GM19025 (cell line): Measurements from ENCODE around the gene TENM4.

Source experiments
- ATAC-seq: cut with Tn5 transposase; IDR thresholded peaks from one replicate; pipeline ENCODE4 v1.9.1; 2021; ENCODE audit warnings: mild to moderate bottlenecking, low read depth, moderate library complexity; ENCODE audit not compliant: unreplicated experiment

Gene TENM4

DNA sequence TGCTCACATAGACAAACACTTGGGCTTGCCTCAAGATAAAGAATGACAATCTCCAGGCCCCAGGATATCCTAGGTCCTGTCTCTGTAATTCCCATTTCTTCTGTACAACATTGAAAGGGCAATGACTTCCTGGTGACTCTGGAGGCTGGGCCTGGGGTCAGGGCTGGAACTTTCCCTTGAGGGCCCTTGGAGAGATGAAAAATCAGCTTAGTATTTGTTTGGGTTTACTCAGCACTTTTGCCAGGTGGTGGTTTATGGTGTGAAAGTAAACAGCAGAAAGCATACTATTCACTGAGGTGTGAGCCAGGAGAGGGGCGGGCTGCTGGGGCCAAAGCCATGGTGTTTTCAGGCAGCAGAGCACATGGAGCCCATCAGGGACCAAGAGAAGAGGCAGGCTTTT lies 651.5 kb downstream of the TENM4 start:
- no peak for ATAC-seq

GRCh38 chr11:78788533-78788932 lies 652.3 kb downstream of the TENM4 start:
- ATAC-seq: no peak

GRCh38 chr11:78787696-78788095 lies 653.1 kb downstream of the TENM4 start:
- ATAC-seq: no peak

DNA sequence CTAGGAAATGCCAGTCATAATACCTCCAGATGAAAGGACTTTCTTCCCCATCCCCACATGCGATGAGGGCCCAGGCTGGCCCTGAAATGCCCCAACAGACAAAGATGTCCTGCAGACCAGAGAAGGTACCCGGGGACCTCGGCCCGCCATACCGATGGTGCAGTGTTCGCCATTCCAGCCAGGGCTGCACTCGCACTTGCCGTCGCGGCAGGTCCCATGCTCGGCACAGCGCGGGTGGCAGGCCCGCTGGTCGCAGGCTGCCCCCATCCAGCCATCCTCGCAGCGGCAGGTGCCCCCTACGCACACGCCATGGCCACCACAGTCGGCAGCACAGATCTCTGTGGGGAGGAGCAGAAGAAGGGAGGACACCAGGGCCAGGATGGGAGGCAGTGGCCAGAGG lies 654.1 kb downstream of the TENM4 start:
- no peak for ATAC-seq

DNA sequence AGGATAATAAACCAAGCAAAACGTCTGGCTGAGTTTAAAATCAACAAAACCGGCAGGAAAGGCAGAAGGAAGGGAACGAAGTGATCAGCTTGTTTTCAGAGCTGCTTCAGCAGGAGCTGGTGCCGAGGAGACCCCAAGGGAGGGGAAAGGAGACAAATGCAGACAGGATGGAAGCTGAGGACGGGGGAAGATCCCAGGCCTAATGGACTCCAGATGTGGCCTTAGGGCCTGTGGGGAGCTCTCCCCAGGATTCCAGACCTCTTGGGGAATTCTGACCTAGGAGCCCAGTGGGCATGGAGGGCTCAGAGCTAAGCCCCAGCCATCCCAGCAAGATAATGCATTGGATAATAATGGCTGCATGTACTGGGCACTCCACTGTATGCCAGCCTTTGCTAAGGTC lies 654.7 kb downstream of the TENM4 start:
- ATAC-seq: no peak

GRCh38 chr11:78784321-78785061 lies 656.3 kb downstream of the TENM4 start:
- ATAC-seq: no peak

GRCh38 chr11:78783846-78784245 lies 657.0 kb downstream of the TENM4 start:
- ATAC-seq: no peak

GRCh38 chr11:78783301-78783700 lies 657.5 kb downstream of the TENM4 start:
- ATAC-seq: no peak

GRCh38 chr11:78782725-78783124 lies 658.1 kb downstream of the TENM4 start:
- no peak for ATAC-seq

- ATAC-seq: no peak
Measured at GRCh38 chr11:78780889-78781288, 659.9 kb downstream of the TENM4 start.

DNA sequence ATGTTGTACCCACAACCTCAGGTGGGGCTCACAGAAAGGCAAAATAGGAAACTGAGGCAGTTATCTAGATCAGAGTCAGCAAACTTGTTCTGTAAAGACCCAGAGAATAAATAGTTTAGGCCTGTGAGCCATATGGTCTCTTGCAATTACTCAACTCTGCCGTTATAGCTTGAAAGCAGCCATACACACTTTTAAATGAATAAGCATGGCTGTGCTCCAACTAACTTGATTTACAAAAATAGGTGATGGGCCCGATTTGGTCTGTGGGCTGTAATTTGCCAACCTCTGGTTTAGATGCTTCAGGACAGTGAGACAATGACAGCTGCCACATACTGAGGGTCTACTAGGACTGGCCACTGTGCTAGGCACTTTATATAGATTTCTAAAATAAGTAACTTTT lies 667.3 kb downstream of the TENM4 start:
- ATAC-seq: no peak

- ATAC-seq: no peak
Measured at GRCh38 chr11:78773077-78773476, 667.8 kb downstream of the TENM4 start.

- ATAC-seq: no peak
Measured at GRCh38 chr11:78772186-78772585, 668.6 kb downstream of the TENM4 start.

DNA sequence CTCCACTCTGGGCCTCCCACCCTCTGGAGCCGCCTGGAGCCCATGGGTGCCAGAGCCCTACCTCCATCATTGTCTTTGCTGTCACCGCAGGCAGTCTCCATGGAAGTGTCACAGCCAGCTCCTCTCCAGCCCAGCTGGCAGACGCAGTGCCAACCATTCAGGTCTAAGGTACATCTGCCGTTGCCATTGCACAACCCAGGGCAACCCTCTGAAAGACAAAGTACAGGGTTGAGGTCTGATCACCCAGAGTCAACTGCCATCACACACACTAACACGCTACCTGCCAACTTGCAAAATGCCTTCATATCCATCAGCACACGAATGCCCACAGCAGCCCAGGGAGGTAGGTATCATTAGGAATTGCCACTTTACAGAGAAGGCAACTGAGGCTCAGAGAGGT lies 669.9 kb downstream of the TENM4 start:
- no peak for ATAC-seq

DNA sequence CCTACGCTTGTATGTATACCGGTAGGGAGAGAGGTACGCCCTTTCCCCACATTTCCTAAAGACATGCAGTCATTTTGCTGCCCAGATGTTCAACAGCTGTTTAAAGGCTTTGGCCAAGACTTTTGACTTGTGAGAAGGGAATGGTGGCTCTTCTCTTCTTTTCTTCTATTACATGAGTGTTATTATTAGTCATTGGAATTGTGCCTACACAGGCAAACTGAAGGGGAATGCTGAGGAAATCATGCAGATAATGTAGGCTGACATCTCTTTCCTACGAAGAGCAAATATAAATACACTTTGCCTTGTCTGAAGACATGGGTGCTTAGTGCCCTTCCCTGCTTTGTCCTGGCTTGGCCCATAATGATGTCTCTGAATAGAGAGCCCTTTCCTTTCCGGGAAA lies 671.9 kb downstream of the TENM4 start:
- ATAC-seq: no peak

DNA sequence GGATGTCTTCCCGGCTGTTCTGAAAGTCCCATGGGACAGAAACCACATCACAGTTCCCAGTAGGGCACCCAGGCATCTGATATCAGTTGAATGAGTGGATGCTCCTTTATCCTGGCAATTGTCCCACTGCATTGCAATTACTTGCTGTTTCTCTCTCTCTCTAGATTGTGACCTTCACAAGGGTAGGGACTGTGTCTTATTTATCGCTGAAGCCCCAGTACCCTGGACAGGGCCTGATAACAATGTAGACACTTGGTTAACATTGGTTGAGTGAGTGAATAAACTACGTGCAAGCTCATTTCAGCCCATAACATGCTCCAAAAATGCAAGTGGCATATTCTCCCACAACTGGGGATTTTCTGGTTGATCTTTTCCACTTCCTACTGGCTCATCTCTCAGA lies 672.5 kb downstream of the TENM4 start:
- ATAC-seq: no peak

GRCh38 chr11:78767027-78767932 lies 673.5 kb downstream of the TENM4 start:
- no peak for ATAC-seq

GRCh38 chr11:78764946-78765345 lies 675.9 kb downstream of the TENM4 start:
- no peak for ATAC-seq

DNA sequence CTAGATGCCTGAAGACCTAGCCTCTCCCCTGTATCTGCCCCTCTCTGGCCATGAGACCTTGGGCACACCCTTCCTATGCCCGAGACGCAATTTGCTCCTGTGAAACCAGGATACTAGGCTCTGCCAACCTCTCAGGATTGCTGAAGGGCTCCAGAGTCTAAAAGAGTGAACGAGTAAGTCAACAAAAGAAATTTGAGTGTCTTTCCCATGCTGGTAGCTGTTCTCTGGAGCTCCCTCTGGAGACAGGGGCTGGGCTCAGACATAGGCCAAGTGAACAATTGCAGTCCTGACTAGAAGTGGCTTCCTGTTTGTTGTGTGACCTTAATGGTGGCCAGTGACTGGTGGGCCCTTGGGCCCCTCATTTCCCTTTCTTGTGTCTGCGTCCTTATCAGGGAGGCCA lies 677.2 kb downstream of the TENM4 start:
- no peak for ATAC-seq

- no peak for ATAC-seq
Measured at GRCh38 chr11:78762105-78762504, 678.7 kb downstream of the TENM4 start.

DNA sequence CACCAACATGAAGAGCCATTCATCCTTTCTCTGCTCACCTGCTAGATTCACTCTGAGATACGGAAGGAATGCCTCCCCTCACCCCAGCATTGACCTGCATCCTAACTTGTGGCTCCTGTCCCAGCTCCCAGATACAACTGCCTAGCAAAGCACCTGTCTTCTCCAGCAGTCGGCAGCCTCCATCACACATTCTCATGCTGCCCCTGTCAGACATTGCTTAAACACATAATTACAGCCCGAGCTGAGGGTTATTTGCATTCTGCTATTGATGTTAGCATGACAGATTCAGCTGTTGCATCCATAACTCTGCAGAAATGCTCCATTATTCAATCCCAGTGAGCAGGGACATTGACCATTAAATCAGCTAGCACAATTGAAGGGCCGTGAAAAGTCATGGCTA lies 681.8 kb downstream of the TENM4 start:
- ATAC-seq: no peak

GRCh38 chr11:78753297-78753696 lies 687.5 kb downstream of the TENM4 start:
- ATAC-seq: no peak
